Tibial nerve (tissue), 3 donors: ENCODE data around the gene GOSR1.
"Not testable (repeated sequence)": the region's sequence is repeated elsewhere in the genome, so short reads cannot be mapped to it uniquely, and the experiment has no call there.

ENCODE experiments used
- CTCF ChIP-seq, 5 experiments: fragments of 200-600 bp in 3 of 5; fragments of 450-650 bp in 2 of 5; sonication (generic) in 3 of 5; IDR thresholded peaks; one replicate each; pipeline ENCODE4 v1.5.1; 2016 to 2019; ENCODE audit warnings: antibody characterized with exemption in 5 of 5, mild to moderate bottlenecking in 3 of 5, moderate library complexity in 2 of 5
- POLR2A ChIP-seq, 2 donors: fragments of 450-650 bp; IDR thresholded peaks; one replicate each; pipeline ENCODE4 v1.6.1; 2017; ENCODE audit warnings: antibody characterized with exemption in 2 of 2, mild to moderate bottlenecking in 2 of 2, moderate library complexity in 2 of 2

DNA sequence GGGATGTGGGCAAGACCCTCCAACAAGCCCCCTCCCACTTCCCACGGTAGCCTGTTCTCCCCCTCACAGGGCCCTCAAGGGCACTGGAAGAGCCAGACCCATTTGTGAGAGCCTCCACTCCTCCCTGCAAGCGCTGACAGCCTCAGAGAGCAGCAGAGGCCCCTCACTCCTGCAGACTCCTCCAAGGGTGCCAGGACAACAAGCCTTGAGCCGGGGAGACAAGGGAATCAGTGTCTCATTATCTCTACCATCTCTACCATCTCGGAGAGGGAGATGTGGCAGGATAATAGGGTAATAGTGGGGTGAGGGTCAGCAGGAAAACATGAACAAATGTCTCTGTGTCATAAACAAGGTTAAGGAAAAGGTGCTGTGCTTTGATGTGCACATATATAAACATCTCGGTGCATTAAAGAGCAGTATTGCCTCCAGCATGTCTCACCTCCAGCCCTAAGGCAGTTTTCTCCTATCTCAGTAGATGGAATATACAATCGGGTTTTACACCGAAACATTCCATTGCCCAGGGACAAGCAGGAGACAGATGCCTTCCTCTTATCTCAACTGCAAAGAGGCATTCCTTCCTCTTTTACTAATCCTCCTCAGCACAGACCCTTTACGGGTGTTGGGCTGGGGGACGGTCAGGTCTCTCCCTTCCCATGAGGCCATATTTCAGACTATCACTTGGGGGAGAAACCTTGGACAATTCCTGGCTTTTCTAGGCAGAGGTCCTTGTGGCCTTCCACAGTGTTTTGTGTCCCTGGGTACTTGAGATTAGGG lies 86.1 kb downstream of the GOSR1 start:
- not testable (repeated sequence) for TF ChIP-seq CTCF, POLR2A (IDR thresholded peaks at IDR 0.05)
